ENCODE data around the gene UNC13D. TPM values are rescaled to one million over a fixed set of nuclear protein-coding genes. Genes with fewer than 3 reads are reported as not detected.

Gene UNC13D
- total and polyA plus RNA-seq, 2 of the 4 experiments (the other 2 are of a cell fraction): under 0.01 to 0.31 TPM

DNA sequence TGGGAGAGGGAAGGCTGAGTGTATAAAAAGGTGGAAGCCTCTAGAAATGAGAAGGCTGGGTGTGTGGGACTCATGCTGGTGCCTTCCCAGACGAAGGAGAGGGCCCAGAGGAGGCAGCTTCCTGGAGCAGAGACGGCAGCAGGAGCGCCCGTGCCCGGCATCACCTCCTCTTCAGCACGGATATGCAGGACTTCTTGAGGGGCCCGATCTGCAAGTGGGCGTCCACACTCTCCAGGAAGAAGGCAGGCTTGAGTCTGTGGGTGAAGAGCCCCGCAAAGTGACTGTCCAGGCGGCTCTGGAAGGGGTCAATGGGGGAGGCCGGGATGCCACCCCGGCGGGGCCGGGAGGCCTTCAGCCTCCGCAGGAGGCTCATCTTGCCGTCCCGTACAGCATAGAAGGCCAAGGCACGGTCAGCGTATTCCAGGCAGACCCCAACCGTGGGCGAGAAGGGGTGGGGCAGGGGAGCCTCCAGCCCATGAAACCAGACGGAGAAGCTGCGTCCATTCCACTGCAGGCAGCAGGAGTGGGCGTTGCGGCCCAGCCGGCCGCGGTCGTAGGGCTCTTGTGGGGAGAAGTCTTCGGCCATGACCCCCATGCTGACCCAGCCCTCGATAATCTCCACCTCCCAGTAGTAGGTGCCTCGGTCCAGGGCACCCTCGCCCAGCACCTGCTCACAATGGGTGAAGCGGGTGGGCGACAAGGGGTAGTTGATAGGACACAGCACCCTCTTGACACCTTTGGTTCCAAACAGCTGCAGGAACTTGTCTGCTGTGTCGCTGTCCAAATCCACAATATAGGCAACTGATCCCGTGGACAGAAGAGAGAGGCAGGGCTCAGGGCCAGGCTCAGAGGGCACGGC is 30.3 kb upstream of the UNC13D start:
- peaks cover 5 to 42% of the 10 kb centered on the region in 2 experiments; a peak in 3 of 4 replicates for H3K79me1 ChIP-seq (ENCODE audit: low read depth in 1 of 2, low read length in 2 of 2)
- H3K9me3 ChIP-seq (ENCODE audit: control insufficient read depth, insufficient read depth, low read length): no peaks in the 10 kb centered on the region
- no peak overlapping the region for H3K14ac ChIP-seq (replicated peaks; ENCODE audit: low read depth, low read length)
- peaks cover 35% of the 10 kb centered on the region for H3K4me1 ChIP-seq (ENCODE audit: control insufficient read depth, insufficient read depth, low read length)
- POLR2A ChIA-PET (ENCODE audit: unreplicated experiment): no interaction called here
- no peak overlapping the region for H3K4me3 ChIP-seq (ENCODE audit: insufficient read depth, low read depth, low read length)
- no peak overlapping the region for H2AK9ac ChIP-seq (replicated peaks; ENCODE audit: low read depth, low read length, poor library complexity)
- H3K36me3 ChIP-seq (ENCODE audit: control insufficient read depth, insufficient read depth, low read length): peaks cover 6% of the 10 kb centered on the region; the same call in 1 of the 2 replicates
- DNase-seq (no peak), ATAC-seq (ENCODE audit: low read depth) (no peak)
- no peak overlapping the region for H2BK120ac ChIP-seq (ENCODE audit: low read depth, low read length)
- peak overlapping the region; percentile 20 for H2AK5ac ChIP-seq (ENCODE audit: low read depth, low read length)
- H2BK15ac ChIP-seq (ENCODE audit: low read depth, low read length): no peak overlapping the region
- intact Hi-C loops (cut with micrococcal nuclease): loop anchor here (10.0 kb wide), 1 partner anchor 90 kb away; the partner anchor contains the start of gene UNK
- H3K4ac ChIP-seq (ENCODE audit: low read depth, low read length): no peak overlapping the region
- no peak overlapping the region for H3K27ac ChIP-seq (ENCODE audit: insufficient read depth, low read length)
- CTCF ChIA-PET: interaction anchor here (1.5 kb wide), 1 partner anchor 19 kb away, joined by 9 read pairs; the partner anchor contains the start of gene WBP2
- no peaks in the 10 kb centered on the region; the same call in 1 of the 2 replicates for H3K27me3 ChIP-seq (ENCODE audit: control insufficient read depth, insufficient read depth, low read length)
- H3K9me1 ChIP-seq (ENCODE audit: insufficient read depth, low read length): peaks cover 11% of the 10 kb centered on the region
- no peak overlapping the region for H3K4me2 ChIP-seq (ENCODE audit: low read depth, low read length)
- no peak overlapping the region for H2BK20ac ChIP-seq (ENCODE audit: low read depth, low read length)
- no peak overlapping the region for H3K18ac ChIP-seq (ENCODE audit: low read depth, low read length)
- no peak overlapping the region for H4K5ac ChIP-seq (ENCODE audit: low read depth, low read length)
- no TSS peak for BruUV-seq (replicated peaks)
- H2BK5ac ChIP-seq (ENCODE audit: low read depth, low read length, poor library complexity, severe bottlenecking): no peak overlapping the region
- H4K91ac ChIP-seq (ENCODE audit: insufficient read depth, low read depth, low read length): no peak overlapping the region
- no peak overlapping the region for H3K56ac ChIP-seq (ENCODE audit: extremely low read depth, insufficient read depth, low read length)
- H3K23ac ChIP-seq (ENCODE audit: low read depth, low read length): no peak overlapping the region
- no peak overlapping the region for H3K9ac ChIP-seq (ENCODE audit: low read depth, low read length)
- H2AFZ ChIP-seq (replicated peaks; ENCODE audit: low read length, poor library complexity): no peak overlapping the region
- H4K8ac ChIP-seq (ENCODE audit: low read depth in 2 of 2, low read length in 2 of 2): no peak overlapping the region
- H4K20me1 ChIP-seq (ENCODE audit: insufficient read depth, low read length): peaks cover 10% of the 10 kb centered on the region; the same call in 1 of the 2 replicates
- in situ Hi-C loops (cut with MboI; ENCODE audit: low sequenced_read_pairs): no loop called here
- dilution Hi-C loops (cut with HindIII; ENCODE audit: low sequenced_read_pairs, unreplicated experiment): no loop called here
- WGBS, 2 experiments (ENCODE audit: extremely low coverage in 2 of 2, insufficient read length in 1 of 2): 99% methylated on average over 14 of the region's 38 CpGs; no CpG with 5 or more reads in 1 of the 2 experiments
- TF ChIP-seq BHLHE40 (IDR thresholded peaks at IDR 0.05; ENCODE audit: low read depth, low read length): no peak
- no peak for TF ChIP-seq CEBPB (IDR thresholded peaks at IDR 0.05; ENCODE audit: low read depth, low read length)
- TF ChIP-seq SMC3 (IDR thresholded peaks at IDR 0.05; ENCODE audit: low read depth, low read length): no peak
- TF ChIP-seq MAFK (IDR thresholded peaks at IDR 0.05; ENCODE audit: low read depth, low read length): no peak
- TF ChIP-seq FOS (IDR thresholded peaks at IDR 0.05; ENCODE audit: low read depth, low read length): no peak
- no peak for TF ChIP-seq MXI1 (IDR thresholded peaks at IDR 0.05; ENCODE audit: borderline replicate concordance, low read depth, low read length)
- TF ChIP-seq, protein P1, sequence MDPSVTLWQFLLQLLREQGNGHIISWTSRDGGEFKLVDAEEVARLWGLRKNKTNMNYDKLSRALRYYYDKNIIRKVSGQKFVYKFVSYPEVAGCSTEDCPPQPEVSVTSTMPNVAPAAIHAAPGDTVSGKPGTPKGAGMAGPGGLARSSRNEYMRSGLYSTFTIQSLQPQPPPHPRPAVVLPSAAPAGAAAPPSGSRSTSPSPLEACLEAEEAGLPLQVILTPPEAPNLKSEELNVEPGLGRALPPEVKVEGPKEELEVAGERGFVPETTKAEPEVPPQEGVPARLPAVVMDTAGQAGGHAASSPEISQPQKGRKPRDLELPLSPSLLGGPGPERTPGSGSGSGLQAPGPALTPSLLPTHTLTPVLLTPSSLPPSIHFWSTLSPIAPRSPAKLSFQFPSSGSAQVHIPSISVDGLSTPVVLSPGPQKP (IDR thresholded peaks at IDR 0.05; ENCODE audit: borderline replicate concordance, low read depth, low read length): no peak
- no peak for TF ChIP-seq MAZ (IDR thresholded peaks at IDR 0.05; ENCODE audit: borderline replicate concordance, low read depth, low read length)
- TF ChIP-seq, protein P2, sequence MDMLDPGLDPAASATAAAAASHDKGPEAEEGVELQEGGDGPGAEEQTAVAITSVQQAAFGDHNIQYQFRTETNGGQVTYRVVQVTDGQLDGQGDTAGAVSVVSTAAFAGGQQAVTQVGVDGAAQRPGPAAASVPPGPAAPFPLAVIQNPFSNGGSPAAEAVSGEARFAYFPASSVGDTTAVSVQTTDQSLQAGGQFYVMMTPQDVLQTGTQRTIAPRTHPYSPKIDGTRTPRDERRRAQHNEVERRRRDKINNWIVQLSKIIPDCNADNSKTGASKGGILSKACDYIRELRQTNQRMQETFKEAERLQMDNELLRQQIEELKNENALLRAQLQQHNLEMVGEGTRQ (IDR thresholded peaks at IDR 0.05; ENCODE audit: low read depth, low read length): no peak
- TF ChIP-seq RCOR1 (IDR thresholded peaks at IDR 0.05; ENCODE audit: insufficient replicate concordance, low read length): no peak
- TF ChIP-seq, protein P3, sequence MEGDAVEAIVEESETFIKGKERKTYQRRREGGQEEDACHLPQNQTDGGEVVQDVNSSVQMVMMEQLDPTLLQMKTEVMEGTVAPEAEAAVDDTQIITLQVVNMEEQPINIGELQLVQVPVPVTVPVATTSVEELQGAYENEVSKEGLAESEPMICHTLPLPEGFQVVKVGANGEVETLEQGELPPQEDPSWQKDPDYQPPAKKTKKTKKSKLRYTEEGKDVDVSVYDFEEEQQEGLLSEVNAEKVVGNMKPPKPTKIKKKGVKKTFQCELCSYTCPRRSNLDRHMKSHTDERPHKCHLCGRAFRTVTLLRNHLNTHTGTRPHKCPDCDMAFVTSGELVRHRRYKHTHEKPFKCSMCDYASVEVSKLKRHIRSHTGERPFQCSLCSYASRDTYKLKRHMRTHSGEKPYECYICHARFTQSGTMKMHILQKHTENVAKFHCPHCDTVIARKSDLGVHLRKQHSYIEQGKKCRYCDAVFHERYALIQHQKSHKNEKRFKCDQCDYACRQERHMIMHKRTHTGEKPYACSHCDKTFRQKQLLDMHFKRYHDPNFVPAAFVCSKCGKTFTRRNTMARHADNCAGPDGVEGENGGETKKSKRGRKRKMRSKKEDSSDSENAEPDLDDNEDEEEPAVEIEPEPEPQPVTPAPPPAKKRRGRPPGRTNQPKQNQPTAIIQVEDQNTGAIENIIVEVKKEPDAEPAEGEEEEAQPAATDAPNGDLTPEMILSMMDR (conservative IDR thresholded peaks at IDR 0.05; ENCODE audit: low read depth, low read length): no peak
- no peak for TF ChIP-seq RAD21 (IDR thresholded peaks at IDR 0.05; ENCODE audit: low read length)
- TF ChIP-seq POLR2A (IDR thresholded peaks at IDR 0.05; ENCODE audit: low read depth, low read length): no peak
- TF ChIP-seq NFE2L2 (IDR thresholded peaks at IDR 0.05; ENCODE audit: low read depth, low read length): no peak

Measured in IMR-90 (cell line).